ENCODE data around the gene TMEM39A.
A peak's percentile ranks its signal among the peaks of the same experiment; 100 is the strongest.

The TMEM39A gene

GRCh38 chr3:119453822-119454221, 9.6 kb downstream of the TMEM39A start:
- no peaks in the 10 kb centered on the region for H3K9me3 ChIP-seq (ENCODE audit: control insufficient read depth, insufficient read depth, low read depth, low read length)
- peaks cover 96% of the 10 kb centered on the region for H3K36me3 ChIP-seq (ENCODE audit: control insufficient read depth, insufficient read depth, low read length)
- no peak overlapping the region for H3K9ac ChIP-seq (ENCODE audit: low read length)
- H3K27me3 ChIP-seq (ENCODE audit: control insufficient read depth, insufficient read depth, low read length), result no peaks in the 10 kb centered on the region
- no peak overlapping the region for H3K4me3 ChIP-seq (ENCODE audit: low read depth, low read length)
- no peaks in the 10 kb centered on the region for H3K4me1 ChIP-seq (ENCODE audit: control insufficient read depth, insufficient read depth, low read length)
- H3K27ac ChIP-seq (ENCODE audit: low read depth, low read length), result no peak overlapping the region

- no peak overlapping the region for H3K27ac ChIP-seq (ENCODE audit: low read depth, low read length)
- H3K4me3 ChIP-seq (ENCODE audit: low read depth, low read length), result no peak overlapping the region
- H3K9ac ChIP-seq (ENCODE audit: low read length), result no peak overlapping the region
- no peaks in the 10 kb centered on the region for H3K27me3 ChIP-seq (ENCODE audit: control insufficient read depth, insufficient read depth, low read length)
- no peaks in the 10 kb centered on the region for H3K4me1 ChIP-seq (ENCODE audit: control insufficient read depth, insufficient read depth, low read length)
- H3K9me3 ChIP-seq (ENCODE audit: control insufficient read depth, insufficient read depth, low read depth, low read length), result no peaks in the 10 kb centered on the region
- peaks cover 79% of the 10 kb centered on the region for H3K36me3 ChIP-seq (ENCODE audit: control insufficient read depth, insufficient read depth, low read length)
Measured at GRCh38 chr3:119444590-119444989, 18.8 kb downstream of the TMEM39A start.

- no peak overlapping the region for H3K27ac ChIP-seq (ENCODE audit: low read depth, low read length)
- H3K27me3 ChIP-seq (ENCODE audit: control insufficient read depth, insufficient read depth, low read length), result no peaks in the 10 kb centered on the region
- H3K36me3 ChIP-seq (ENCODE audit: control insufficient read depth, insufficient read depth, low read length), result peaks cover 71% of the 10 kb centered on the region
- no peaks in the 10 kb centered on the region for H3K4me1 ChIP-seq (ENCODE audit: control insufficient read depth, insufficient read depth, low read length)
- no peaks in the 10 kb centered on the region for H3K9me3 ChIP-seq (ENCODE audit: control insufficient read depth, insufficient read depth, low read depth, low read length)
- no peak overlapping the region for H3K9ac ChIP-seq (ENCODE audit: low read length)
- no peak overlapping the region for H3K4me3 ChIP-seq (ENCODE audit: low read depth, low read length)
Measured at GRCh38 chr3:119443179-119443578, 20.2 kb downstream of the TMEM39A start.

GRCh38 chr3:119437691-119438258, 25.6 kb downstream of the TMEM39A start:
- Histone ChIP-seq H3K27me3 (ENCODE audit: control insufficient read depth, insufficient read depth, low read length) (no peaks in the 10 kb centered on the region), H3K9me3 (ENCODE audit: control insufficient read depth, insufficient read depth, low read depth, low read length) (no peaks in the 10 kb centered on the region), H3K27ac (ENCODE audit: low read depth, low read length) (no peak overlapping the region), H3K4me1 (ENCODE audit: control insufficient read depth, insufficient read depth, low read length) (no peaks in the 10 kb centered on the region), H3K4me3 (ENCODE audit: low read depth, low read length) (no peak overlapping the region), H3K9ac (ENCODE audit: low read length) (no peak overlapping the region), H3K36me3 (ENCODE audit: control insufficient read depth, insufficient read depth, low read length) (peaks cover 77% of the 10 kb centered on the region)

- peaks cover 79% of the 10 kb centered on the region for H3K36me3 ChIP-seq (ENCODE audit: control insufficient read depth, insufficient read depth, low read length)
- no peaks in the 10 kb centered on the region for H3K4me1 ChIP-seq (ENCODE audit: control insufficient read depth, insufficient read depth, low read length)
- H3K9me3 ChIP-seq (ENCODE audit: control insufficient read depth, insufficient read depth, low read depth, low read length), result no peaks in the 10 kb centered on the region; the same call in 1 of the 2 replicates
- H3K4me3 ChIP-seq (ENCODE audit: low read depth, low read length), result no peak overlapping the region
- H3K27me3 ChIP-seq (ENCODE audit: control insufficient read depth, insufficient read depth, low read length), result no peaks in the 10 kb centered on the region
- H3K27ac ChIP-seq (ENCODE audit: low read depth, low read length), result no peak overlapping the region
- H3K9ac ChIP-seq (ENCODE audit: low read length), result no peak overlapping the region
Measured at GRCh38 chr3:119436977-119437376, 26.4 kb downstream of the TMEM39A start.

GRCh38 chr3:119434703-119435102, 28.7 kb downstream of the TMEM39A start:
- no peak overlapping the region for H3K27ac ChIP-seq (ENCODE audit: low read depth, low read length)
- H3K4me1 ChIP-seq (ENCODE audit: control insufficient read depth, insufficient read depth, low read length), result no peaks in the 10 kb centered on the region
- H3K36me3 ChIP-seq (ENCODE audit: control insufficient read depth, insufficient read depth, low read length), result peaks cover 86% of the 10 kb centered on the region
- peaks cover 10% of the 10 kb centered on the region for H3K9me3 ChIP-seq (ENCODE audit: control insufficient read depth, insufficient read depth, low read depth, low read length)
- no peaks in the 10 kb centered on the region for H3K27me3 ChIP-seq (ENCODE audit: control insufficient read depth, insufficient read depth, low read length)
- H3K9ac ChIP-seq (ENCODE audit: low read length), result no peak overlapping the region
- no peak overlapping the region for H3K4me3 ChIP-seq (ENCODE audit: low read depth, low read length)

GRCh38 chr3:119433613-119434325, 29.6 kb downstream of the TMEM39A start:
- Histone ChIP-seq H3K4me3 (ENCODE audit: low read depth, low read length) (no peak overlapping the region), H3K27ac (ENCODE audit: low read depth, low read length) (no peak overlapping the region), H3K36me3 (ENCODE audit: control insufficient read depth, insufficient read depth, low read length) (peaks cover 96% of the 10 kb centered on the region), H3K9ac (ENCODE audit: low read length) (no peak overlapping the region), H3K9me3 (ENCODE audit: control insufficient read depth, insufficient read depth, low read depth, low read length) (peaks cover 18% of the 10 kb centered on the region), H3K27me3 (ENCODE audit: control insufficient read depth, insufficient read depth, low read length) (no peaks in the 10 kb centered on the region), H3K4me1 (ENCODE audit: control insufficient read depth, insufficient read depth, low read length) (no peaks in the 10 kb centered on the region)

GRCh38 chr3:119428538-119428937, 34.9 kb downstream of the TMEM39A start:
- Histone ChIP-seq H3K4me3 (ENCODE audit: low read depth, low read length) (no peak overlapping the region), H3K4me1 (ENCODE audit: control insufficient read depth, insufficient read depth, low read length) (no peaks in the 10 kb centered on the region), H3K27me3 (ENCODE audit: control insufficient read depth, insufficient read depth, low read length) (no peaks in the 10 kb centered on the region), H3K9me3 (ENCODE audit: control insufficient read depth, insufficient read depth, low read depth, low read length) (peaks cover 63% of the 10 kb centered on the region), H3K36me3 (ENCODE audit: control insufficient read depth, insufficient read depth, low read length) (peaks cover 58% of the 10 kb centered on the region), H3K27ac (ENCODE audit: low read depth, low read length) (no peak overlapping the region), H3K9ac (ENCODE audit: low read length) (no peak overlapping the region)

- Histone ChIP-seq H3K36me3 (ENCODE audit: control insufficient read depth, insufficient read depth, low read length) (peaks cover 50% of the 10 kb centered on the region), H3K27me3 (ENCODE audit: control insufficient read depth, insufficient read depth, low read length) (no peaks in the 10 kb centered on the region), H3K9ac (ENCODE audit: low read length) (no peak overlapping the region), H3K4me1 (ENCODE audit: control insufficient read depth, insufficient read depth, low read length) (no peaks in the 10 kb centered on the region), H3K4me3 (ENCODE audit: low read depth, low read length) (no peak overlapping the region), H3K9me3 (ENCODE audit: control insufficient read depth, insufficient read depth, low read depth, low read length) (peaks cover 63% of the 10 kb centered on the region), H3K27ac (ENCODE audit: low read depth, low read length) (no peak overlapping the region)
Measured at GRCh38 chr3:119427669-119428068, 35.7 kb downstream of the TMEM39A start.

- H3K36me3 ChIP-seq (ENCODE audit: control insufficient read depth, insufficient read depth, low read length), result no peaks in the 10 kb centered on the region
- H3K27ac ChIP-seq (ENCODE audit: low read depth, low read length), result no peak overlapping the region
- H3K9me3 ChIP-seq (ENCODE audit: control insufficient read depth, insufficient read depth, low read depth, low read length), result peaks cover 8% of the 10 kb centered on the region; the same call in 1 of the 2 replicates
- H3K9ac ChIP-seq (ENCODE audit: low read length), result no peak overlapping the region
- H3K27me3 ChIP-seq (ENCODE audit: control insufficient read depth, insufficient read depth, low read length), result no peaks in the 10 kb centered on the region
- H3K4me1 ChIP-seq (ENCODE audit: control insufficient read depth, insufficient read depth, low read length), result peaks cover 7% of the 10 kb centered on the region; the same call in 1 of the 2 replicates
- no peak overlapping the region for H3K4me3 ChIP-seq (ENCODE audit: low read depth, low read length)
Measured at GRCh38 chr3:119420196-119420595, 43.2 kb downstream of the TMEM39A start.

GRCh38 chr3:119418641-119419040, 44.8 kb downstream of the TMEM39A start:
- peaks cover 7% of the 10 kb centered on the region; the same call in 1 of the 2 replicates for H3K4me1 ChIP-seq (ENCODE audit: control insufficient read depth, insufficient read depth, low read length)
- no peak overlapping the region for H3K4me3 ChIP-seq (ENCODE audit: low read depth, low read length)
- H3K36me3 ChIP-seq (ENCODE audit: control insufficient read depth, insufficient read depth, low read length), result no peaks in the 10 kb centered on the region
- no peaks in the 10 kb centered on the region for H3K27me3 ChIP-seq (ENCODE audit: control insufficient read depth, insufficient read depth, low read length)
- no peaks in the 10 kb centered on the region for H3K9me3 ChIP-seq (ENCODE audit: control insufficient read depth, insufficient read depth, low read depth, low read length)
- H3K27ac ChIP-seq (ENCODE audit: low read depth, low read length), result peak overlapping the region; percentile 9; the same call in 1 of the 2 replicates
- H3K9ac ChIP-seq (ENCODE audit: low read length), result peak overlapping the region; percentile 22
